ENCODE data around the gene NR3C1.

NR3C1 gene

GRCh38 chr5:143425835-143426234 is 22.3 kb upstream of the NR3C1 start:
- DNase-seq = no peak

- no peak for DNase-seq
Measured at GRCh38 chr5:143418140-143418866, 14.8 kb upstream of the NR3C1 start.

GRCh38 chr5:143417503-143418139 is 14.1 kb upstream of the NR3C1 start:
- no peak for DNase-seq

GRCh38 chr5:143416411-143416810 is 12.9 kb upstream of the NR3C1 start:
- DNase-seq = no peak

GRCh38 chr5:143413958-143414669 is 10.6 kb upstream of the NR3C1 start:
- no peak for DNase-seq

- DNase-seq = no peak
Measured at GRCh38 chr5:143412661-143413342, 9.3 kb upstream of the NR3C1 start.

- no peak for DNase-seq
Measured at GRCh38 chr5:143409926-143410325, 6.4 kb upstream of the NR3C1 start.

- no peak for DNase-seq
Measured at GRCh38 chr5:143406408-143406807, 2.9 kb upstream of the NR3C1 start.

GRCh38 chr5:143405849-143406098 is 2.3 kb upstream of the NR3C1 start:
- DNase-seq = no peak

- DNase-seq = peak; percentile 84
Measured at GRCh38 chr5:143405063-143405848, 1.8 kb upstream of the NR3C1 start.

- peak; percentile 70 for DNase-seq
Measured at GRCh38 chr5:143404416-143405062, 1.1 kb upstream of the NR3C1 start.

GRCh38 chr5:143403334-143403592 is 223 bp downstream of the NR3C1 start:
- DNase-seq = no peak

GRCh38 chr5:143402553-143403333 is 743 bp downstream of the NR3C1 start:
- DNase-seq = peak; percentile 39

- DNase-seq = no peak
Measured at GRCh38 chr5:143402017-143402552, 1.4 kb downstream of the NR3C1 start.

GRCh38 chr5:143401227-143402016 is 2.1 kb downstream of the NR3C1 start:
- DNase-seq = no peak

GRCh38 chr5:143400541-143401226 is 2.8 kb downstream of the NR3C1 start:
- DNase-seq = no peak

GRCh38 chr5:143399616-143400540 is 3.6 kb downstream of the NR3C1 start:
- no peak for DNase-seq

- DNase-seq = no peak
Measured at GRCh38 chr5:143398451-143399237, 4.8 kb downstream of the NR3C1 start.

Data from activated effector memory CD4-positive, alpha-beta T cell treated with Interleukin-2 at 50 U/mL for 16 hours (primary cell).